CD4-positive, alpha-beta T cell (primary cell): ENCODE measurements around the gene SMARCA2. TPM values are rescaled to one million over a fixed set of nuclear protein-coding genes. Genes with fewer than 3 reads are reported as not detected.
"Not testable (repeated sequence)": the region's sequence is repeated elsewhere in the genome, so short reads cannot be mapped to it uniquely, and the experiment has no call there.

Experiments
- ATAC-seq: fragments of 200-7000 bp; cut with Tn5 transposase; one replicate; pipeline ENCODE4 v1.10.0; 2022; ENCODE audit warnings: mild to moderate bottlenecking; ENCODE audit not compliant: poor library complexity
- CTCF ChIA-PET: fragments of 350-600 bp; sonication (Branson Sonifier 250); formaldehyde crosslinking; loops from one replicate; lab custom pipeline; 2021; ENCODE audit warnings: antibody characterized with exemption, inconsistent platforms; lab: Charles Lee
- POLR2A ChIA-PET: fragments of 350-600 bp; sonication (Branson Sonifier 250); formaldehyde crosslinking; loops from one replicate; lab custom pipeline; 2021; ENCODE audit warnings: antibody characterized with exemption, inconsistent platforms; lab: Charles Lee
- DNase-seq, 14 experiments: peaks; one replicate each; pipeline ENCODE4 v3.0.0-alpha.2; 2013 to 2020; ENCODE audit warnings: mixed read lengths in 2 of 14
- H3K27ac ChIP-seq, 2 donors: one replicate each; pipeline versions ENCODE4 v1.5.1 to v1.7.0; 2013; ENCODE audit warnings: low read length in 2 of 2, low read depth in 1 of 2, mild to moderate bottlenecking in 1 of 2
- H3K27me3 ChIP-seq, 2 experiments: 1 replicate in 1 of 2; 2 replicates in 1 of 2; pipeline versions ENCODE4 v1.6.1 to v1.7.0; 2013; ENCODE audit warnings: low read length in 2 of 2, control low read depth in 1 of 2, mild to moderate bottlenecking in 1 of 2, moderate library complexity in 1 of 2; ENCODE audit not compliant: insufficient read depth in 2 of 2, control insufficient read depth in 1 of 2
- H3K36me3 ChIP-seq: one replicate; pipeline ENCODE4 v1.6.1; 2013; ENCODE audit warnings: low read length, control low read depth; ENCODE audit not compliant: insufficient read depth
- H3K4me1 ChIP-seq: one replicate; pipeline ENCODE4 v1.6.1; 2013; ENCODE audit warnings: low read length, control low read depth; ENCODE audit not compliant: insufficient read depth
- H3K4me3 ChIP-seq: one replicate; pipeline ENCODE4 v1.5.1; 2013; ENCODE audit warnings: mild to moderate bottlenecking, low read length, moderate library complexity
- H3K9me3 ChIP-seq, 2 experiments: 1 replicate in 1 of 2; 2 replicates in 1 of 2; pipeline versions ENCODE4 v1.6.1 to v1.7.0; 2013; ENCODE audit warnings: low read length in 2 of 2, mild to moderate bottlenecking in 2 of 2, control low read depth in 1 of 2, moderate library complexity in 1 of 2; ENCODE audit not compliant: control insufficient read depth in 1 of 2, insufficient read depth in 1 of 2
- H3K27ac Mint-ChIP-seq: one replicate; pipeline ENCODE4 v1.8.0; 2020; ENCODE audit warnings: mixed read lengths
- H3K27me3 Mint-ChIP-seq: one replicate; pipeline ENCODE4 v1.8.0; 2021; ENCODE audit warnings: mixed read lengths
- H3K36me3 Mint-ChIP-seq: one replicate; pipeline ENCODE4 v1.8.0; 2021; ENCODE audit warnings: low read depth, mixed read lengths
- H3K4me1 Mint-ChIP-seq: one replicate; pipeline ENCODE4 v1.8.0; 2021; ENCODE audit warnings: low read depth, mixed read lengths
- H3K4me3 Mint-ChIP-seq: one replicate; pipeline ENCODE4 v1.8.0; 2020; ENCODE audit warnings: mild to moderate bottlenecking, mixed read lengths
- H3K9me3 Mint-ChIP-seq: one replicate; pipeline ENCODE4 v1.8.0; 2020; ENCODE audit warnings: mixed read lengths
- intact Hi-C, 2 experiments: fragments of 100-400 bp; cut with DNase I in 1 of 2; cut with micrococcal nuclease in 1 of 2; formaldehyde crosslinking; loops; one replicate each; pipeline versions ENCODE4 v1.15.1 to v1.9.0; 2023 to 2025; cut with DNase I, micrococcal nuclease
- total RNA-seq, 174 experiments: library from RNA in 2 of 174; stranded (reverse) in 2 of 174; gene quantifications; one replicate each; pipeline ENCODE4 v1.2.3 and lab custom pipeline; 2021 to 2026
- TF ChIP-seq, protein P1 (sequence below): fragments of 200-600 bp; IDR thresholded peaks from one replicate; pipeline ENCODE4 v1.8.0; 2022; ENCODE audit warnings: antibody characterized with exemption, mild to moderate bottlenecking

SMARCA2 gene
- total RNA-seq, 2 experiments from 2014 or later, result 268 to 272 TPM

DNA sequence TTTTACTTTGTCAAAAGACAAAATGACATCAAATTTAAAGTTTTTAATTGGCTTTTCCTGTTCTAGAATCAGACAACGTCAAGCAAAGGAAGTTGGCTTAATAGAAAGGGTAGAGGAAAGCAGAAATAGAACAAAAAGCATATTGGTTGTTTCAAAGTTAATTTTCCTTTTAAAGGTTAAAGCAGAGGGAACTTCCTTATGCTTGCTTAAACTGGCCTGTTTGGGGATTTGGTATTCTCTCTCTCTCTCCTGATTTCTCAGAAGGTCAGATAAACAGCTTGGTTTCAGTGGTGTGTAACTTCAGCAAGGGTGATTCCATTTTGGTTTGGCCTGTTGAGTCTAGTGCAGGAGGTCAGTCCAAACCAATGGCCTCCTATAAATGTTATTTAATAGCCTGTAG, 127.1 kb downstream of the SMARCA2 start:
- H3K4me3 Mint-ChIP-seq, result no peak overlapping the region
- H3K27me3 Mint-ChIP-seq, result no peaks in the 10 kb centered on the region
- no peak for DNase-seq
- ATAC-seq, result no peak
- POLR2A ChIA-PET, result no interaction called here
- peaks cover 93% of the 10 kb centered on the region for H3K36me3 Mint-ChIP-seq
- no peaks in the 10 kb centered on the region for H3K9me3 Mint-ChIP-seq
- peaks cover 11% of the 10 kb centered on the region for H3K4me1 ChIP-seq
- no peaks in the 10 kb centered on the region for H3K27me3 ChIP-seq
- no peak overlapping the region for H3K4me3 ChIP-seq
- no peak overlapping the region for H3K27ac ChIP-seq
- no peaks in the 10 kb centered on the region for H3K9me3 ChIP-seq
- H3K4me1 Mint-ChIP-seq, result peaks cover 85% of the 10 kb centered on the region
- TF ChIP-seq, protein P1, sequence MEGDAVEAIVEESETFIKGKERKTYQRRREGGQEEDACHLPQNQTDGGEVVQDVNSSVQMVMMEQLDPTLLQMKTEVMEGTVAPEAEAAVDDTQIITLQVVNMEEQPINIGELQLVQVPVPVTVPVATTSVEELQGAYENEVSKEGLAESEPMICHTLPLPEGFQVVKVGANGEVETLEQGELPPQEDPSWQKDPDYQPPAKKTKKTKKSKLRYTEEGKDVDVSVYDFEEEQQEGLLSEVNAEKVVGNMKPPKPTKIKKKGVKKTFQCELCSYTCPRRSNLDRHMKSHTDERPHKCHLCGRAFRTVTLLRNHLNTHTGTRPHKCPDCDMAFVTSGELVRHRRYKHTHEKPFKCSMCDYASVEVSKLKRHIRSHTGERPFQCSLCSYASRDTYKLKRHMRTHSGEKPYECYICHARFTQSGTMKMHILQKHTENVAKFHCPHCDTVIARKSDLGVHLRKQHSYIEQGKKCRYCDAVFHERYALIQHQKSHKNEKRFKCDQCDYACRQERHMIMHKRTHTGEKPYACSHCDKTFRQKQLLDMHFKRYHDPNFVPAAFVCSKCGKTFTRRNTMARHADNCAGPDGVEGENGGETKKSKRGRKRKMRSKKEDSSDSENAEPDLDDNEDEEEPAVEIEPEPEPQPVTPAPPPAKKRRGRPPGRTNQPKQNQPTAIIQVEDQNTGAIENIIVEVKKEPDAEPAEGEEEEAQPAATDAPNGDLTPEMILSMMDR, result no peak
- H3K36me3 ChIP-seq, result peaks cover 32% of the 10 kb centered on the region
- H3K27ac Mint-ChIP-seq, result peak overlapping the region; percentile 57
- intact Hi-C loops, result no loop called here
- CTCF ChIA-PET, result interaction anchor here (1.2 kb wide), 1 partner anchor 10 kb away, joined by 4 read pairs; no protein-coding TSS in a partner anchor

DNA sequence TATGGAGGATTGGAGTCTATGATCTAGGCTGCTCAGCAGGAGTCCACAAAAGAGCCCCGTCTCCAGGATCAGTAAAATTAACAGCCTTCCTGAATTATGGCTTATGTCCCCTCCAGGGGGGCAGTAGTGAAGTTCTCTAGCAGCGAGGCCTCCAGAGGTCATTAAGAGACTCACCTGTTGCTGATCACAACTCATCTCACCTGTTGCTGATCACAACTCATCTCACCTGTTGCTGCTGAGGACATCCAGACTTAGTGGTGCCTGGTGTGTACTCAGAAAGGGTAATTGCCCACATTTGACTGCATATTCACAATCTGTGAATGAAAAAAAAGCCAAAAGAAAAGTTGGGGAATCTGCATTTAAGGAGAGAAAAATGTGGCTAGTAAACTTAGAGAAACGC, 129.5 kb downstream of the SMARCA2 start:
- Mint-ChIP-seq H3K4me3 (no peak overlapping the region), H3K27me3 (no peaks in the 10 kb centered on the region), H3K36me3 (peaks cover 93% of the 10 kb centered on the region), H3K4me1 (peaks cover 86% of the 10 kb centered on the region), H3K9me3 (no peaks in the 10 kb centered on the region), H3K27ac (no peak overlapping the region)
- POLR2A ChIA-PET, result no interaction called here
- intact Hi-C loops, result no loop called here
- DNase-seq (no peak), ATAC-seq (no peak)
- H3K9me3 ChIP-seq, result no peaks in the 10 kb centered on the region
- H3K4me3 ChIP-seq, result no peak overlapping the region
- H3K4me1 ChIP-seq, result peaks cover 11% of the 10 kb centered on the region
- no peak overlapping the region for H3K27ac ChIP-seq
- peaks cover 19% of the 10 kb centered on the region for H3K36me3 ChIP-seq
- CTCF ChIA-PET, result no interaction called here
- TF ChIP-seq, protein P1, result no peak
- no peaks in the 10 kb centered on the region for H3K27me3 ChIP-seq

DNA sequence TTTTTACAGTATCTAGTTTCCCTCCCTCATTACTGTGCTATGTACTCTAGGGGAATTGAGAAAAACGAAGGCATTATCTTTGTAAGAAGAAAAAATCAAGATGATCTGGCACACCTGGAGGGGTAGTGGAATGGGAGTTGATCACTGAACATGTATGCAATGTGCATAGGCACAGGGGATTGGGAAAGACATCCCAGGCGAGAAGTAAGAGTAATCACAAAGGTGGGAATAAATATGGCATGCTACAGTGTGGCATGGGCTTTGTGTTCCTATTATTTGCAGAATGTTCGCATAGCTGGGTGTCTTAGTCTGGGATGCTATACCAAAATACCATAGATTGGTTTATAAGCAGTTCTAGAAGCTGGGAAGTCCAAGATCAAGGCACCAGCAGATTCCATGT, 130.6 kb downstream of the SMARCA2 start:
- Mint-ChIP-seq H3K27ac (peak overlapping the region; percentile 20), H3K4me1 (peaks cover 85% of the 10 kb centered on the region), H3K27me3 (no peaks in the 10 kb centered on the region), H3K9me3 (no peaks in the 10 kb centered on the region), H3K4me3 (no peak overlapping the region), H3K36me3 (peaks cover 90% of the 10 kb centered on the region)
- TF ChIP-seq, protein P1, result no peak
- Histone ChIP-seq H3K4me1 (peaks cover 11% of the 10 kb centered on the region), H3K27ac (no peak overlapping the region), H3K4me3 (no peak overlapping the region), H3K27me3 (no peaks in the 10 kb centered on the region), H3K36me3 (peaks cover 15% of the 10 kb centered on the region), H3K9me3 (no peaks in the 10 kb centered on the region)
- intact Hi-C loops, result no loop called here
- DNase-seq, result no peak
- ATAC-seq, result no peak
- CTCF ChIA-PET, result no interaction called here
- POLR2A ChIA-PET, result no interaction called here

DNA sequence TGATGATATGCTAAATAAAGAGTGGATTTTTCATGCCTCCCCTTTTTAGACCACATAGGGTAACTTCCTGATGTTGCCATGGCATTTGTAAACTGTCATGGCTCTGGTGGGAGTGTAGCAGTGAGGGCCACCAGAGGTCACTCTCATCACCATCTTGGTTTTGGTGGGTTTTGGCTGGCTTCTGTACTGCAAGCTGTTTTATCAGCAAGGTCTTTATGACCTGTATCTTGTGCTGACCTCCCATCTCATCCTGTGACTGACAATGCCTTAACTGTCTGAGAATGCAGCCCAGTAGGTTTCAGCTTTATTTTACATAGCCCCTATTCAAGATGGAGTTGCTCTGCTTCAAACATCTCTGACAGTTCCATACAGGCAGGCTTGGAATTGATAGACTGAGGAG, 131.6 kb downstream of the SMARCA2 start:
- Mint-ChIP-seq H3K4me1 (peaks cover 84% of the 10 kb centered on the region), H3K36me3 (peaks cover 87% of the 10 kb centered on the region)
- POLR2A ChIA-PET, H3K27me3 ChIP-seq, H3K4me1 ChIP-seq, ATAC-seq, H3K27ac ChIP-seq, H3K4me3 Mint-ChIP-seq, H3K27ac Mint-ChIP-seq, H3K4me3 ChIP-seq, H3K9me3 ChIP-seq, H3K36me3 ChIP-seq, H3K27me3 Mint-ChIP-seq, intact Hi-C loops, H3K9me3 Mint-ChIP-seq: not testable (repeated sequence)
- CTCF ChIA-PET, result interaction anchor here (0.9 kb wide), 1 partner anchor 13 kb away, joined by 3 read pairs; no protein-coding TSS in a partner anchor
- DNase-seq, result peak in 1 of 14 experiments; percentile 9
